ENCODE results near the gene POLE.

The POLE gene

GRCh38 chr12:132608231-132609171 lies 78.6 kb downstream of the POLE start:
- TF ChIP-seq CTBP1 (IDR thresholded peaks at IDR 0.05; ENCODE audit: borderline replicate concordance) (no peak), SUZ12 (IDR thresholded peaks at IDR 0.05) (no peak), SP1 (IDR thresholded peaks at IDR 0.05) (no peak), ZNF384 (IDR thresholded peaks at IDR 0.05) (no peak)
- ChIA-PET POLR2A (no interaction called here), CTCF (no interaction called here)
- DNase-seq (ENCODE audit: extremely low spot score), result no peak

DNA sequence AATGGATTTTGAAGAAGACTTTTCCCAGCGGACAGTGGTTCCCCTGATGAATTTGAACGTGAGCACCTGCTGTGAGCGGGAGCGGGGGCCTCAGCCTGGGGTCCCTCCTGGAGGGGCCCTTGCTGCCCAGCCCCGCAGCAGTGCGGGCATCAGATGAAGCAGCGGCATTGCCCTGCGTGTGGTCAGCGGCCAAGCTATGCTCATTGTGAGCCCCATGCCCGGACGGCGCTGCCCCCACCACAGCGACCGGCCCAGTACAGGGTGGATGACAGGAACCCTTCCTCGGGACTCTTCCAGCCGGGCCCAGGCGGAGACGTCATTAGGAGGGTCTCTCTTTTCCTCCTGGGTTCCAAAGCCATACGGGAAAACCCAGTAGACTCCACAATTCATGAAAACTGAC lies 80.2 kb downstream of the POLE start:
- DNase-seq (ENCODE audit: extremely low spot score), result no peak
- ChIA-PET POLR2A (no interaction called here), CTCF (no interaction called here)
- TF ChIP-seq LEF1 (IDR thresholded peaks at IDR 0.05; ENCODE audit: borderline replicate concordance) (no peak), FOXK2 (IDR thresholded peaks at IDR 0.05) (no peak), NFRKB (IDR thresholded peaks at IDR 0.05) (no peak), ELF4 (IDR thresholded peaks at IDR 0.05) (no peak), HDGF (IDR thresholded peaks at IDR 0.05; ENCODE audit: borderline replicate concordance) (no peak), SUZ12 (IDR thresholded peaks at IDR 0.05) (no peak), L3MBTL2 (conservative IDR thresholded peaks at IDR 0.05) (no peak), TARDBP (IDR thresholded peaks at IDR 0.05) (no peak)

- no peak for TF ChIP-seq TARDBP (IDR thresholded peaks at IDR 0.05)
- TF ChIP-seq FOXM1 (IDR thresholded peaks at IDR 0.05; ENCODE audit: borderline replicate concordance), result no peak
- TF ChIP-seq SUZ12 (IDR thresholded peaks at IDR 0.05), result no peak
- POLR2A ChIA-PET, result no interaction called here
- CTCF ChIA-PET, result no interaction called here
- DNase-seq (ENCODE audit: extremely low spot score), result no peak
Observed at GRCh38 chr12:132606466-132606865, 80.7 kb downstream of the POLE start.

GRCh38 chr12:132605892-132606291 lies 81.2 kb downstream of the POLE start:
- TF ChIP-seq FOXA1 (IDR thresholded peaks at IDR 0.05) (no peak), SUZ12 (IDR thresholded peaks at IDR 0.05) (no peak)
- ChIA-PET POLR2A (no interaction called here), CTCF (no interaction called here)
- no peak for DNase-seq (ENCODE audit: extremely low spot score)

DNA sequence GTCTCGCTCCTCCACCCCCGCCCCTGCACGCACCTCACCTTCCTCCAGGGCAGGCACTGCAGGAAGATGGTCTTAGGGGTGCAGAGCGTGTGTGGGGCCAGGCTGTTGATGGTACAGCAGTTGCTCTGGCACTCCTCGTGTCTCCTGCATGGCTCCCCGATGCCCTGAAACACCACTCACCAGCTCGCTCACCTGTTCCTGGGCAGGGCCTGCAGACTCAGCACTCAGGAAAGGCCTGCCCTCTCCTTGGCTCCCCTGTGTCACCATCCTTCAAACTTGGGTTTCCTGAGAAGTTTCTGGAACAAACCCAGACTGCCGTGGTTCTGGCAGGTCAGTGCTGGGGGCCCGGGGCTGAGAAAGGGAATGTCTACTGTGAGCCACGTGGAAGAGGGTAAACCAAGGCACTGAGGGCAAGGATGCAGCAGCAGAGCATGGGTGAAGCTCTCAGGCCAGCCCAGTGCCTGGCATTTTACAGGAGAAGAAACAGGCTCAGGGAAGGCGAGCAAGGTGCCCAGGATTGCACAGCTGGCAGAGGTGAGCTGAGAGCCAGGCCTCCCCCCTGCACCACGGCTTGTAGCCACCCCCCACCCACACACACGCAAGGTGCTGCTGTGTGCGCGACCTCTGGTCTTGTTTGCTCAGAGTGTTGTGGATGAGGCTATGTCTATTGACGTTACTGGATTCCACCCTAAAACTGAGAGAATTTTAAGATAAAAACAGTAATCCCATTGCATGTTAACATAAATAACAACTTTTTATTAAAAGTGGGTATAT lies 82.3 kb downstream of the POLE start:
- TF ChIP-seq ARNT (IDR thresholded peaks at IDR 0.05), result no peak
- no peak for TF ChIP-seq SP1 (IDR thresholded peaks at IDR 0.05)
- TF ChIP-seq SUZ12 (IDR thresholded peaks at IDR 0.05), result no peak
- no peak for TF ChIP-seq FOXA1 (IDR thresholded peaks at IDR 0.05)
- TF ChIP-seq FOXM1 (IDR thresholded peaks at IDR 0.05; ENCODE audit: borderline replicate concordance), result no peak
- TF ChIP-seq, protein P1, sequence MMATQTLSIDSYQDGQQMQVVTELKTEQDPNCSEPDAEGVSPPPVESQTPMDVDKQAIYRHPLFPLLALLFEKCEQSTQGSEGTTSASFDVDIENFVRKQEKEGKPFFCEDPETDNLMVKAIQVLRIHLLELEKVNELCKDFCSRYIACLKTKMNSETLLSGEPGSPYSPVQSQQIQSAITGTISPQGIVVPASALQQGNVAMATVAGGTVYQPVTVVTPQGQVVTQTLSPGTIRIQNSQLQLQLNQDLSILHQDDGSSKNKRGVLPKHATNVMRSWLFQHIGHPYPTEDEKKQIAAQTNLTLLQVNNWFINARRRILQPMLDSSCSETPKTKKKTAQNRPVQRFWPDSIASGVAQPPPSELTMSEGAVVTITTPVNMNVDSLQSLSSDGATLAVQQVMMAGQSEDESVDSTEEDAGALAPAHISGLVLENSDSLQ (IDR thresholded peaks at IDR 0.05), result no peak
- no peak for DNase-seq (ENCODE audit: extremely low spot score)
- POLR2A ChIA-PET, result no interaction called here
- CTCF ChIA-PET, result no interaction called here

DNA sequence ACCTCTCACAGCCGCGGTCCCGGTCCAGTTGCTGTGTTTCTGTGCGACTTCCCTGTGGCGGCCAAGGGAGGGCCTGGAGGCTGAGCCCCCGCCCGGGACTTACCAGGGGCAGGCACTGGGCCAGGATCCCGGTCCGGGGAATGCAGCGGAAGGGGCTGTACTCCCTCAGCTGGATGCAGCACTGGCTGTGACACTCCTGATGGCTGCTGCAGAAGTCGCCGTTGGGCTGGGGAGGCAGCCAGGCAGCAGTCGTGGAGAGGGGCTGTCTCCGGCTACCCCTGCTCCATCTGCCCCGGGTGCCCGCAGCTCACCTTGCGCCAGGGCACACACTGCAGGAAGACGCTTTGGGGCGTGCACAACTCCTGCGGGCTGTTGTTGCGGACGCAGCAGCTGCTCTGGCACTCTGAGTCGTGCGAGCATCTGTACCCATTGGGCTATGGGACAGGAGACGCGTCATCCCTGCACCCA lies 83.0 kb downstream of the POLE start:
- TF ChIP-seq ARNT (IDR thresholded peaks at IDR 0.05) (no peak), BHLHE40 (IDR thresholded peaks at IDR 0.05; ENCODE audit: borderline replicate concordance) (no peak), SUZ12 (IDR thresholded peaks at IDR 0.05) (no peak), L3MBTL2 (conservative IDR thresholded peaks at IDR 0.05) (no peak), ELF4 (IDR thresholded peaks at IDR 0.05) (no peak), TARDBP (IDR thresholded peaks at IDR 0.05) (no peak), FOXA1 (IDR thresholded peaks at IDR 0.05) (no peak), SP1 (IDR thresholded peaks at IDR 0.05) (no peak), FOXK2 (IDR thresholded peaks at IDR 0.05) (no peak), NFRKB (IDR thresholded peaks at IDR 0.05) (no peak)
- TF ChIP-seq, protein P1 (IDR thresholded peaks at IDR 0.05), result no peak
- POLR2A ChIA-PET, result no interaction called here
- CTCF ChIA-PET, result no interaction called here
- no peak for DNase-seq (ENCODE audit: extremely low spot score)

DNA sequence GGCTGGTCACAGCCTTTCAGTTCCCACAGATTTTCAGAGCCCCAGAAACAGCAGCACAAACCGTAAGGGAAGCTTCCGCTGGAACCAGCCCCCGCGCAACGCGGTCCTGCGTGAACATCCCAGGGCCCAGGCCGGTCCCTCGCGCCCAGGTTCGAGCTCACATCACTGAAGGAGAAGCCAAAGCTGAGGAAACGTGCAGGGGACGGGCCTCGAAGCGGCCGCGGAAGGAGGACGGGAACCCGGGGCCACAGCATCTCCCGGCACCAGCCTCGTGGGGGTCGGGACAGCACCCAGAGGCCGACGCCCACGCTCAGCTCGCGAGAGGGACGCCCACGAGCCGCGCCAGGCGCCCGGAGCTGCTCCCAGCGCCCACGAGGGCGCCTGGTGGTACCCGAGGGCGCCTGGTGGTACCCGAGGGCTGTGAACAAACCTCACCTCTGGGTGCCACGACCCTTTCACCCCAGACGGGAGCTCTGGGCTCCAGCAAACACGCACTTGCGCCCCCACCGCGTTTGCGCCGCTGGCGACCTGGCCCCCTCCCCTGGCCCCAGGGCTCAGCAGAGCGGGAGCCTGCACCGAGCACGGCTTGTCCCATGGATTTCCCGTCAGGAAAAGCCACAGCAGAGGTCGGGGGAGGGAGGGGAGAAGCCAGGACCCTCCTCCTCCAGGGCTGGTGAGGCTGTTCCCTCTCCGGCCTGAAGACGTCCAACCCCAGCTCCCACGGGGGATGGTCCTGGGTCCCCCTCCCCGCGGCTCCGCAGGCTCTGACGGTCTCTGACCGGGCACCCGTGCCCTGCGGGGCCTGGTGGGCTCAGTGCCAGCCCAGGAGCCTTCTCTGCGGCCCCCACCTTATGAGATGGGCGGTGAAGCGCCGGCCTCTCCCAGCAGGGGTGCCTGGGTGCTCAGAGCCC lies 83.6 kb downstream of the POLE start:
- no peak for TF ChIP-seq L3MBTL2 (conservative IDR thresholded peaks at IDR 0.05)
- TF ChIP-seq LEF1 (IDR thresholded peaks at IDR 0.05; ENCODE audit: borderline replicate concordance), result no peak
- TF ChIP-seq FOXK2 (IDR thresholded peaks at IDR 0.05), result no peak
- no peak for TF ChIP-seq ZNF384 (IDR thresholded peaks at IDR 0.05)
- TF ChIP-seq NFRKB (IDR thresholded peaks at IDR 0.05), result no peak
- no peak for TF ChIP-seq BHLHE40 (IDR thresholded peaks at IDR 0.05; ENCODE audit: borderline replicate concordance)
- TF ChIP-seq ARNT (IDR thresholded peaks at IDR 0.05), result no peak
- TF ChIP-seq SP1 (IDR thresholded peaks at IDR 0.05), result no peak
- TF ChIP-seq HDGF (IDR thresholded peaks at IDR 0.05; ENCODE audit: borderline replicate concordance), result no peak
- no peak for TF ChIP-seq SUZ12 (IDR thresholded peaks at IDR 0.05)
- TF ChIP-seq FOXM1 (IDR thresholded peaks at IDR 0.05; ENCODE audit: borderline replicate concordance), result no peak
- no peak for TF ChIP-seq CTBP1 (IDR thresholded peaks at IDR 0.05; ENCODE audit: borderline replicate concordance)
- no peak for TF ChIP-seq ELF4 (IDR thresholded peaks at IDR 0.05)
- TF ChIP-seq TARDBP (IDR thresholded peaks at IDR 0.05), result no peak
- TF ChIP-seq, protein P1 (IDR thresholded peaks at IDR 0.05), result no peak
- TF ChIP-seq FOXA1 (IDR thresholded peaks at IDR 0.05), result no peak
- no peak for DNase-seq (ENCODE audit: extremely low spot score)
- ChIA-PET CTCF (interaction anchor here (0.9 kb wide), 1 partner anchor 190 kb away, joined by 4 read pairs; no protein-coding TSS in a partner anchor), POLR2A (no interaction called here)

All from HEK293T (cell line).